GM23338 (cell line): ENCODE results near the gene HOXB6.
A peak's percentile ranks its signal among the peaks of the same experiment; 100 is the strongest.

Source experiments
- CREB1 ChIP-seq: fragments of 250-450 bp; sonication (Bioruptor Pico); IDR thresholded peaks from 2 replicates; pipeline ENCODE4 v1.5.0; 2020; ENCODE audit warnings: low read depth, mild to moderate bottlenecking, moderate library complexity
- EZH2 ChIP-seq: fragments of 200-600 bp; sonication (generic); IDR thresholded peaks from one replicate; pipeline ENCODE4 v1.8.0; 2017; ENCODE audit warnings: antibody characterized with exemption, mild to moderate bottlenecking, low read depth; ENCODE audit not compliant: unreplicated experiment
- EZH2phosphoT487 ChIP-seq: fragments of 200-600 bp; sonication (generic); IDR thresholded peaks from one replicate; pipeline ENCODE4 v1.8.1; 2018; ENCODE audit warnings: antibody characterized with exemption; ENCODE audit not compliant: unreplicated experiment
- JUNB ChIP-seq: IDR thresholded peaks from one replicate; pipeline ENCODE4 v1.6.1; 2016; ENCODE audit warnings: antibody characterized with exemption; ENCODE audit not compliant: unreplicated experiment
- POLR2AphosphoS5 ChIP-seq: IDR thresholded peaks from 2 replicates; pipeline ENCODE4 v1.6.1; 2016; ENCODE audit warnings: antibody characterized with exemption, low read depth
- ZNF331 ChIP-seq: fragments of 250-450 bp; sonication (Bioruptor Pico); IDR thresholded peaks from 2 replicates; pipeline ENCODE4 v1.5.0; 2020; ENCODE audit warnings: low read depth, mild to moderate bottlenecking, moderate library complexity
- TF ChIP-seq, protein P1 (sequence below): IDR thresholded peaks from 2 replicates; pipeline ENCODE4 v1.6.1; 2016; ENCODE audit warnings: antibody characterized with exemption
- TF ChIP-seq, protein P2 (sequence below), 2 experiments: fragments of 200-600 bp in 1 of 2; sonication (generic) in 1 of 2; conservative IDR thresholded peaks; 2 replicates each; pipeline versions ENCODE4 v1.5.1 to v1.6.1; 2016 to 2017; ENCODE audit warnings: antibody characterized with exemption in 2 of 2, low read depth in 2 of 2, mild to moderate bottlenecking in 2 of 2, moderate library complexity in 1 of 2
- TF ChIP-seq, protein P3 (sequence below): IDR thresholded peaks from one replicate; pipeline ENCODE4 v1.6.1; 2018; ENCODE audit warnings: antibody characterized with exemption; ENCODE audit not compliant: unreplicated experiment

DNA sequence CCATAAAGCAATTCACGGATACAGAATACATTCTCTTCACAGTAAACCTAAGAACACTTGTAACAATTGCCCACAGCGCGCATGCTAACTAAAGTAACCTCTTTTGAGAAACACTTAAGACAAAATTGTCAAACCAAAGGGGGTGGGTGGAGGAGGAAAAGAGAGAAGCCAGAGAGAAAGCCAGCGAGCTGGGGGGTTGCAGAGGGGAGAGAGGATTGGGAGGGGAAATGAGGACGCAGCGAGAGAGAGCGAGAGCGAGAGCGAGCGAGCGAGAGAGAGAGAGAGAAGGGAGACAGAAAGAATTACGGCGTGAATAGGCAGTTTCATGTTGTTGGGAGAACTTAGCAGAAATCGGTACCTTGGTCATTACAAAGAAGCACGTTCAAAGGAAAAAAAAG lies 7.7 kb upstream of the HOXB6 start:
- TF ChIP-seq, protein P1, sequence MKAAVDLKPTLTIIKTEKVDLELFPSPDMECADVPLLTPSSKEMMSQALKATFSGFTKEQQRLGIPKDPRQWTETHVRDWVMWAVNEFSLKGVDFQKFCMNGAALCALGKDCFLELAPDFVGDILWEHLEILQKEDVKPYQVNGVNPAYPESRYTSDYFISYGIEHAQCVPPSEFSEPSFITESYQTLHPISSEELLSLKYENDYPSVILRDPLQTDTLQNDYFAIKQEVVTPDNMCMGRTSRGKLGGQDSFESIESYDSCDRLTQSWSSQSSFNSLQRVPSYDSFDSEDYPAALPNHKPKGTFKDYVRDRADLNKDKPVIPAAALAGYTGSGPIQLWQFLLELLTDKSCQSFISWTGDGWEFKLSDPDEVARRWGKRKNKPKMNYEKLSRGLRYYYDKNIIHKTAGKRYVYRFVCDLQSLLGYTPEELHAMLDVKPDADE = no peak
- TF ChIP-seq EZH2 (peak; percentile 100), CREB1 (no peak), POLR2AphosphoS5 (no peak), ZNF331 (CRISPR knock-in tag) (no peak), JUNB (no peak), EZH2phosphoT487 (peak; percentile 58)
- TF ChIP-seq, protein P2, sequence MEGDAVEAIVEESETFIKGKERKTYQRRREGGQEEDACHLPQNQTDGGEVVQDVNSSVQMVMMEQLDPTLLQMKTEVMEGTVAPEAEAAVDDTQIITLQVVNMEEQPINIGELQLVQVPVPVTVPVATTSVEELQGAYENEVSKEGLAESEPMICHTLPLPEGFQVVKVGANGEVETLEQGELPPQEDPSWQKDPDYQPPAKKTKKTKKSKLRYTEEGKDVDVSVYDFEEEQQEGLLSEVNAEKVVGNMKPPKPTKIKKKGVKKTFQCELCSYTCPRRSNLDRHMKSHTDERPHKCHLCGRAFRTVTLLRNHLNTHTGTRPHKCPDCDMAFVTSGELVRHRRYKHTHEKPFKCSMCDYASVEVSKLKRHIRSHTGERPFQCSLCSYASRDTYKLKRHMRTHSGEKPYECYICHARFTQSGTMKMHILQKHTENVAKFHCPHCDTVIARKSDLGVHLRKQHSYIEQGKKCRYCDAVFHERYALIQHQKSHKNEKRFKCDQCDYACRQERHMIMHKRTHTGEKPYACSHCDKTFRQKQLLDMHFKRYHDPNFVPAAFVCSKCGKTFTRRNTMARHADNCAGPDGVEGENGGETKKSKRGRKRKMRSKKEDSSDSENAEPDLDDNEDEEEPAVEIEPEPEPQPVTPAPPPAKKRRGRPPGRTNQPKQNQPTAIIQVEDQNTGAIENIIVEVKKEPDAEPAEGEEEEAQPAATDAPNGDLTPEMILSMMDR (conservative IDR thresholded peaks at IDR 0.05; ENCODE audit: low read depth in 2 of 2) = no peak
- TF ChIP-seq, protein P3, sequence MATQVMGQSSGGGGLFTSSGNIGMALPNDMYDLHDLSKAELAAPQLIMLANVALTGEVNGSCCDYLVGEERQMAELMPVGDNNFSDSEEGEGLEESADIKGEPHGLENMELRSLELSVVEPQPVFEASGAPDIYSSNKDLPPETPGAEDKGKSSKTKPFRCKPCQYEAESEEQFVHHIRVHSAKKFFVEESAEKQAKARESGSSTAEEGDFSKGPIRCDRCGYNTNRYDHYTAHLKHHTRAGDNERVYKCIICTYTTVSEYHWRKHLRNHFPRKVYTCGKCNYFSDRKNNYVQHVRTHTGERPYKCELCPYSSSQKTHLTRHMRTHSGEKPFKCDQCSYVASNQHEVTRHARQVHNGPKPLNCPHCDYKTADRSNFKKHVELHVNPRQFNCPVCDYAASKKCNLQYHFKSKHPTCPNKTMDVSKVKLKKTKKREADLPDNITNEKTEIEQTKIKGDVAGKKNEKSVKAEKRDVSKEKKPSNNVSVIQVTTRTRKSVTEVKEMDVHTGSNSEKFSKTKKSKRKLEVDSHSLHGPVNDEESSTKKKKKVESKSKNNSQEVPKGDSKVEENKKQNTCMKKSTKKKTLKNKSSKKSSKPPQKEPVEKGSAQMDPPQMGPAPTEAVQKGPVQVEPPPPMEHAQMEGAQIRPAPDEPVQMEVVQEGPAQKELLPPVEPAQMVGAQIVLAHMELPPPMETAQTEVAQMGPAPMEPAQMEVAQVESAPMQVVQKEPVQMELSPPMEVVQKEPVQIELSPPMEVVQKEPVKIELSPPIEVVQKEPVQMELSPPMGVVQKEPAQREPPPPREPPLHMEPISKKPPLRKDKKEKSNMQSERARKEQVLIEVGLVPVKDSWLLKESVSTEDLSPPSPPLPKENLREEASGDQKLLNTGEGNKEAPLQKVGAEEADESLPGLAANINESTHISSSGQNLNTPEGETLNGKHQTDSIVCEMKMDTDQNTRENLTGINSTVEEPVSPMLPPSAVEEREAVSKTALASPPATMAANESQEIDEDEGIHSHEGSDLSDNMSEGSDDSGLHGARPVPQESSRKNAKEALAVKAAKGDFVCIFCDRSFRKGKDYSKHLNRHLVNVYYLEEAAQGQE = no peak
